H9 (cell line): ENCODE results near the gene PRKCB. TPM values are rescaled to one million over a fixed set of nuclear protein-coding genes. Genes with fewer than 3 reads are reported as not detected.

Experiments
- DNase-seq: peaks from one replicate; pipeline ENCODE4 v3.0.0-alpha.2; 2017
- H2AFZ ChIP-seq: one replicate; pipeline ENCODE4 v1.6.1; 2013; ENCODE audit warnings: mild to moderate bottlenecking, low read length, control low read depth, moderate library complexity
- H2AK5ac ChIP-seq: 2 replicates; pipeline ENCODE4 v1.6.1; 2013; ENCODE audit warnings: low read length, control low read depth, mixed read lengths; ENCODE audit not compliant: insufficient read length
- H2BK120ac ChIP-seq: one replicate; pipeline ENCODE4 v1.6.1; 2013; ENCODE audit warnings: low read depth, mild to moderate bottlenecking, low read length, control low read depth, inconsistent platforms; ENCODE audit not compliant: poor library complexity, severe bottlenecking
- H2BK12ac ChIP-seq: 2 replicates; pipeline ENCODE4 v1.6.1; 2013; ENCODE audit warnings: low read length, control low read depth, mixed read lengths, low read depth; ENCODE audit not compliant: insufficient read length
- H2BK15ac ChIP-seq: 2 replicates; pipeline ENCODE4 v1.6.1; 2013; ENCODE audit warnings: low read depth, low read length, control low read depth
- H2BK20ac ChIP-seq: one replicate; pipeline ENCODE4 v1.6.1; 2013; ENCODE audit warnings: low read depth, mild to moderate bottlenecking, low read length, control low read depth, inconsistent platforms; ENCODE audit not compliant: poor library complexity, severe bottlenecking
- H2BK5ac ChIP-seq: 2 replicates; pipeline ENCODE4 v1.6.1; 2013; ENCODE audit warnings: low read length, control low read depth, mixed read lengths; ENCODE audit not compliant: insufficient read length
- H3K14ac ChIP-seq: 2 replicates; pipeline ENCODE4 v1.6.1; 2013; ENCODE audit warnings: low read length, control low read depth; ENCODE audit not compliant: insufficient read depth
- H3K18ac ChIP-seq: 2 replicates; pipeline ENCODE4 v1.6.1; 2013; ENCODE audit warnings: low read depth, mild to moderate bottlenecking, mixed read lengths, low read length, control low read depth; ENCODE audit not compliant: insufficient read length
- H3K23ac ChIP-seq: 2 replicates; pipeline ENCODE4 v1.6.1; 2013; ENCODE audit warnings: low read length, control low read depth, mixed read lengths, low read depth; ENCODE audit not compliant: insufficient read length
- H3K23me2 ChIP-seq: 2 replicates; pipeline ENCODE4 v1.6.1; 2013; ENCODE audit warnings: low read depth, mild to moderate bottlenecking, mixed read lengths, low read length, control low read depth; ENCODE audit not compliant: insufficient read length, poor library complexity, severe bottlenecking
- H3K27ac ChIP-seq: 2 replicates; pipeline ENCODE4 v1.5.1; 2013; ENCODE audit warnings: low read length, control low read depth, mixed read lengths, low read depth; ENCODE audit not compliant: insufficient read length
- H3K27me3 ChIP-seq: 2 replicates; pipeline ENCODE4 v1.6.1; 2013; ENCODE audit warnings: low read length, control low read depth, inconsistent platforms; ENCODE audit not compliant: insufficient read depth
- H3K4ac ChIP-seq: 2 replicates; pipeline ENCODE4 v1.6.1; 2013; ENCODE audit warnings: low read depth, mild to moderate bottlenecking, control low read depth, inconsistent platforms, low read length, moderate library complexity
- H3K4me1 ChIP-seq: 2 replicates; pipeline ENCODE4 v1.6.1; 2013; ENCODE audit warnings: low read length, control low read depth, inconsistent platforms; ENCODE audit not compliant: insufficient read depth
- H3K4me2 ChIP-seq: 2 replicates; pipeline ENCODE4 v1.6.1; 2013; ENCODE audit warnings: low read length, control low read depth, mixed read lengths; ENCODE audit not compliant: insufficient read length, insufficient read depth
- H3K56ac ChIP-seq: 2 replicates; pipeline ENCODE4 v1.6.1; 2013; ENCODE audit warnings: low read depth, mild to moderate bottlenecking, mixed read lengths, low read length, control low read depth; ENCODE audit not compliant: insufficient read length
- H3K79me1 ChIP-seq: 2 replicates; pipeline ENCODE4 v1.6.1; 2013; ENCODE audit warnings: low read depth, mild to moderate bottlenecking, moderate library complexity, low read length, control low read depth, inconsistent platforms; ENCODE audit not compliant: insufficient read depth, poor library complexity, severe bottlenecking
- H3K79me2 ChIP-seq: 2 replicates; pipeline ENCODE4 v1.6.1; 2013; ENCODE audit warnings: low read length, control low read depth, inconsistent platforms; ENCODE audit not compliant: insufficient read depth
- H3K9ac ChIP-seq: 2 replicates; pipeline ENCODE4 v1.6.1; 2013; ENCODE audit warnings: low read length, control low read depth, mixed read lengths; ENCODE audit not compliant: insufficient read length; ENCODE audit errors: extremely low read depth
- H3K9me3 ChIP-seq: one replicate; pipeline ENCODE4 v1.6.1; 2013; ENCODE audit warnings: low read depth, low read length, inconsistent platforms; ENCODE audit not compliant: control insufficient read depth
- H3T11ph ChIP-seq: one replicate; pipeline ENCODE4 v1.6.1; 2013; ENCODE audit warnings: mild to moderate bottlenecking, low read length, control low read depth, inconsistent platforms
- H4K20me1 ChIP-seq: one replicate; pipeline ENCODE4 v1.6.1; 2013; ENCODE audit not compliant: control insufficient read depth, insufficient read length, insufficient read depth
- H4K5ac ChIP-seq: 2 replicates; pipeline ENCODE4 v1.6.1; 2013; ENCODE audit warnings: low read depth, mild to moderate bottlenecking, mixed read lengths, low read length, control low read depth; ENCODE audit not compliant: insufficient read length
- H4K8ac ChIP-seq: replicated peaks from 2 replicates; pipeline ENCODE4 v1.6.1; 2013; ENCODE audit warnings: low read length, control low read depth, mixed read lengths, low read depth; ENCODE audit not compliant: insufficient read length
- H4K91ac ChIP-seq: 2 replicates; pipeline ENCODE4 v1.6.1; 2013; ENCODE audit warnings: low read depth, mild to moderate bottlenecking, moderate library complexity, mixed read lengths, low read length, control low read depth; ENCODE audit not compliant: insufficient read length
- H3K27ac Mint-ChIP-seq, 3 experiments: 2 replicates in 2 of 3; 3 replicates in 1 of 3; pipeline ENCODE4 v1.8.0; 2020 to 2021; ENCODE audit warnings: mixed read lengths in 3 of 3, mild to moderate bottlenecking in 1 of 3, moderate library complexity in 1 of 3
- H3K27me3 Mint-ChIP-seq: 2 replicates; pipeline ENCODE4 v1.8.0; 2021; ENCODE audit warnings: low read depth, mild to moderate bottlenecking, moderate library complexity, mixed read lengths
- H3K36me3 Mint-ChIP-seq, 3 experiments: 2 replicates in 2 of 3; 3 replicates in 1 of 3; pipeline ENCODE4 v1.8.0; 2020 to 2021; ENCODE audit warnings: low read depth in 3 of 3, mixed read lengths in 3 of 3; ENCODE audit not compliant: insufficient read depth in 1 of 3
- H3K4me1 Mint-ChIP-seq, 2 experiments: 2 replicates each; pipeline ENCODE4 v1.8.0; 2020; ENCODE audit warnings: mixed read lengths in 2 of 2
- H3K4me3 Mint-ChIP-seq, 2 experiments: 2 replicates in 1 of 2; 3 replicates in 1 of 2; pipeline ENCODE4 v1.8.0; 2020 to 2021; ENCODE audit warnings: mild to moderate bottlenecking in 2 of 2, mixed read lengths in 2 of 2, moderate library complexity in 1 of 2
- H3K9me3 Mint-ChIP-seq, 2 experiments: 2 replicates in 1 of 2; 3 replicates in 1 of 2; pipeline ENCODE4 v1.8.0; 2020; ENCODE audit warnings: mild to moderate bottlenecking in 2 of 2, mixed read lengths in 2 of 2, moderate library complexity in 1 of 2
- CTCF ChIP-seq: fragments of 200-600 bp; sonication (generic); conservative IDR thresholded peaks from 3 replicates; pipeline ENCODE4 v1.8.0; 2021; ENCODE audit warnings: antibody characterized with exemption, mild to moderate bottlenecking
- whole genome bisulfite sequencing: extraction: QIAGEN DNeasy Blood & Tissue Kit; methylation state at CpG from one replicate; pipeline ENCODE4 v1.1.7; 2013; ENCODE audit warnings: missing lambda C conversion rate, low lambda C conversion rate, mixed read lengths; ENCODE audit not compliant: insufficient read length; ENCODE audit errors: extremely low coverage; 5-methylcytosine and 5-hydroxymethylcytosine counted together
- total RNA-seq: library from RNA; stranded (reverse); gene quantifications from 2 replicates; pipeline ENCODE4 v1.2.1, GENCODE V29; 2021

Gene PRKCB
- total RNA-seq, 1 experiment from 2014 or later, result 7.0 TPM

DNA sequence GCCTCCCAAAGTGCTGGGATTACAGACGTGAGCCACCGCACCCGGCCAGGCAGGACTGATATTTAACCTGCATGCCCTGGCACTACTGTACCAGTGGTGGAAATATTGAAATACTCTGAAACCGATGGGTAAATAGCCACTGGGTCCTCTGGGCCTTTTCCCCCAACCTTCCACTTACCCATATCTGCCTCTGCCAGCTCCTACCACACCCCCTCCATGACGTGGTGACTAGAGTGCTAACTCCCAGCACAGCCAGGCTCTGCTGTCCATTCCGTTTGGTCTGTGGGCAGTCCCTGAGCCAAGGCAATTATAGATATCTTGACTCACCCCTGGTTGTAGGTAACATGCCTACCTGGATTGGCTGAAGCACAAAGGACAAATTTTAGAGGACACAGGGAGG lies 187.8 kb downstream of the PRKCB start:
- H3K14ac ChIP-seq, result no peak overlapping the region
- Mint-ChIP-seq H3K27me3 (peaks cover 33% of the 10 kb centered on the region), H3K4me3 (no peak overlapping the region), H3K27ac (0 out of 7 replicates have a peak overlapping the region, but pooled peaks of 1 of the 3 experiments have one; percentile 8), H3K36me3 (no peaks in the 10 kb centered on the region), H3K4me1 (peaks cover 2 to 6% of the 10 kb centered on the region in 2 experiments; a peak in 2 of 4 replicates), H3K9me3 (no peaks in the 10 kb centered on the region)
- H3K4me1 ChIP-seq, result no peaks in the 10 kb centered on the region
- no peak for DNase-seq
- no peak overlapping the region for H3K56ac ChIP-seq
- H2BK20ac ChIP-seq, result no peak overlapping the region
- H3K18ac ChIP-seq, result no peak overlapping the region
- no peak overlapping the region for H2BK120ac ChIP-seq
- H2AK5ac ChIP-seq, result no peak overlapping the region
- no peaks in the 10 kb centered on the region for H3K79me1 ChIP-seq
- no peak overlapping the region for H4K91ac ChIP-seq
- WGBS, result no CpG with 5 or more reads among the region's 6 CpGs
- no peak overlapping the region for H2AFZ ChIP-seq
- no peak overlapping the region for H3K27ac ChIP-seq
- TF ChIP-seq CTCF, result no peak
- no peak overlapping the region for H2BK5ac ChIP-seq
- no peak overlapping the region for H3K4ac ChIP-seq
- no peak overlapping the region for H3T11ph ChIP-seq
- H3K23me2 ChIP-seq, result no peaks in the 10 kb centered on the region
- H3K23ac ChIP-seq, result no peak overlapping the region
- no peak overlapping the region for H2BK12ac ChIP-seq
- no peak overlapping the region for H4K8ac ChIP-seq
- no peak overlapping the region for H3K4me2 ChIP-seq
- H4K20me1 ChIP-seq, result no peaks in the 10 kb centered on the region
- H3K9me3 ChIP-seq, result no peaks in the 10 kb centered on the region
- H4K5ac ChIP-seq, result no peak overlapping the region
- H2BK15ac ChIP-seq, result no peak overlapping the region
- no peaks in the 10 kb centered on the region for H3K79me2 ChIP-seq
- H3K9ac ChIP-seq, result no peak overlapping the region
- no peaks in the 10 kb centered on the region for H3K27me3 ChIP-seq
